ENCODE data around the gene HES5.

HES5 gene

DNA sequence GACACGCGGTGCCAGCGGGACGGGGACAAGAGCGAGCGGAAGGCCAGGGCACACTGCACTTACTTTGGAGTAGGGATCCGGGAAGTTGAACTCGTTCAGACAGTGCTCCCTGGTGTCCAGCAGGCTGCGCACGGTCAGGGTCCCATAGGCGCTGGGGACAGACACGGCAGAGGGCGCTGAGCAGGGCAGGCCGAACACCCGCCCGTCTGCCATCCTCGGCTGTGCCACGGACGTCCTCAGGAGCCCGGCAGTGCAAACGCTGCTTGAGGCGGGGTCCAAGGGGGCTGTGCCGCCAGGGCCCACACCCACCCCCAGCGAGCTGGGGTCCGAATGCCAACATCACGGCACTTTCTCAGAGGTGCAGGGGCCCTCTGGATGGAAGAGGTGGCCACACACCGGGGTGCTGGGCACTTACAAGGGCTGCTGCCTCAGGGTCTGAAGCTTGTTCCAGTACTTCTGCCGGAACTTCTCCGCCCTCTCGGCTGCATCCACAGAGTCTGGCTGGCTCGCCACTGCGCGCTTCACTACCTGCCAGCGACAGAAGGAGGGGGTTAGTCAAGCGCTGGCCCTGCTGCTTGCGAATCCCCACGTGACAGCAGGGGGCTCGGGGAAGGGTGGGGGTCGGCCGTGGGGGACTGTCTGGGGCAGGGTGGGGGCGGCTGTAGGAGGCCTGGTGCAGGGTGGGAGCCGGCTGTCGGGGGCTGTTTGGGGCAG is 16.0 kb downstream of the HES5 start:
- H3K4me3 ChIP-seq (ENCODE audit: low read depth, low read length) = no peak overlapping the region
- ChIA-PET POLR2A (no interaction called here), CTCF (no interaction called here)
- no peak for DNase-seq (ENCODE audit: low read depth, low spot score)
- TF ChIP-seq, protein P1, sequence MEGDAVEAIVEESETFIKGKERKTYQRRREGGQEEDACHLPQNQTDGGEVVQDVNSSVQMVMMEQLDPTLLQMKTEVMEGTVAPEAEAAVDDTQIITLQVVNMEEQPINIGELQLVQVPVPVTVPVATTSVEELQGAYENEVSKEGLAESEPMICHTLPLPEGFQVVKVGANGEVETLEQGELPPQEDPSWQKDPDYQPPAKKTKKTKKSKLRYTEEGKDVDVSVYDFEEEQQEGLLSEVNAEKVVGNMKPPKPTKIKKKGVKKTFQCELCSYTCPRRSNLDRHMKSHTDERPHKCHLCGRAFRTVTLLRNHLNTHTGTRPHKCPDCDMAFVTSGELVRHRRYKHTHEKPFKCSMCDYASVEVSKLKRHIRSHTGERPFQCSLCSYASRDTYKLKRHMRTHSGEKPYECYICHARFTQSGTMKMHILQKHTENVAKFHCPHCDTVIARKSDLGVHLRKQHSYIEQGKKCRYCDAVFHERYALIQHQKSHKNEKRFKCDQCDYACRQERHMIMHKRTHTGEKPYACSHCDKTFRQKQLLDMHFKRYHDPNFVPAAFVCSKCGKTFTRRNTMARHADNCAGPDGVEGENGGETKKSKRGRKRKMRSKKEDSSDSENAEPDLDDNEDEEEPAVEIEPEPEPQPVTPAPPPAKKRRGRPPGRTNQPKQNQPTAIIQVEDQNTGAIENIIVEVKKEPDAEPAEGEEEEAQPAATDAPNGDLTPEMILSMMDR (IDR thresholded peaks at IDR 0.05; ENCODE audit: insufficient read depth, low read length, missing control alignments) = no peak

DNA sequence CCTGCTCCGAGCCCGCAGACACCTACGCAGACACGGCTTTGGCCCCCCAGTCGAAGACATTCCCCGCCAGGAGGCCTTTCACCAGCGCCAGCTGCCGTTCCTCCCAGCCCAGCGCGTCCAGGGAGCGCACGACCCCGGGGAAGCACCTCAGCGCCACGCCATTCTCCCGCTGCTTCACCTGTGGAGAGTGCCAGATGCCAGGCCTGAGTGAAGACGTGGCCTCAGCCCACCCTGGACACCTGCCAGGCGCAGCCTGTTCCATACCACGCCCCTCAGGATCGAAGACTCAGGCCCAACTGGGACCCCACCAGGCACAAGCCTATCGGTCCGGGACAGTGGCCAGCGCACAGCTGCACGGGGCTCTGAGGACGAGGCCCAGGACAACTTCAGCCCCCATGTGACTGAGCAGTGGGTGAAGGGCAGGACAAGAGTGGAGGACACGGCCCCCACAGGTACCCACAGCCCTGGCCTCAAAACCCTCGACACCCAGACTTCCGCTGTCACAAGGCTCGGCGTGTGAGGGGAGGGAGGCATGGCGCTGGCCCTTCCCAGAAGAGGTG is 17.1 kb downstream of the HES5 start:
- POLR2A ChIA-PET = no interaction called here
- DNase-seq (ENCODE audit: low read depth, low spot score) = no peak
- no peak overlapping the region for H3K4me3 ChIP-seq (ENCODE audit: low read depth, low read length)
- TF ChIP-seq, protein P1 (IDR thresholded peaks at IDR 0.05; ENCODE audit: insufficient read depth, low read length, missing control alignments) = no peak
- CTCF ChIA-PET = no interaction called here

DNA sequence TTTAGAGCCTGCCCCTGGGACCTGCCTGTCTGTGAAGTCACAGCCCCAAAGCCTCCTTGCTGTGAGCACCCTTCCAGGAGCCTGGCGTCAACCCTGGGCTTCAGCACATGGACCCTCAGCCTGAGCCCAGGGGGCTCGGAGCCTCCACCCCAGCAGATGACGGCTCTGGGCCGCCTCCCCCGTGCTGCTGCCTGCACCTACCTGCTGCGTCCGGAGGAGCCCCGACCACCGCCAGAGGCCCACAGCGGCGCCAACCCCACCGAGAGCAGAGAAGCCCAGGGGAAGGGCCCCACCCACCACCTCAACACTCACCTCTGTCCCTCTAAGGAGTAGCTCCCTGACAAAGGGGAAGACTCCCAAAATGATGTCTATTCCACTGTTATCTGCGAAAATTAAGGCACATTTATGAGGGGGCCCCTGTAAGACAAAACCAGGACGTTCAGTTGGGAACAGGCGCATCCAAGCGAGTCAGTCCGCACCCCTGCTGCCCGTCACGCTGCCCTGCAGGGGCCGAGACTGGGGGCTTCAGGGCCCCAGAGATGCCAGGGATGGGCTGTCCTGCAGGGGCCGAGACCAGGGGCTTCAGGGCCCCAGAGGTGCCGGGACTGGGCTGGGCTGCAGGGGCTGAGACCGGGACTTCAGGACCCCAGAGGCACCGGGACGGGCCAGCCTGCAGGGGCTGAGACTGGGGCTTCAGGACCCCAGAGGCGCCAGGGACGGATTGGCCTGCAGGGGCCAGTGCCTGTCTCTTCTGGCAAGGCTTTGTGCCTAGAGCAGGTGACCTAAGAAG is 19.5 kb downstream of the HES5 start:
- no peak overlapping the region for H3K4me3 ChIP-seq (ENCODE audit: low read depth, low read length)
- ChIA-PET POLR2A (no interaction called here), CTCF (no interaction called here)
- TF ChIP-seq, protein P1 (IDR thresholded peaks at IDR 0.05; ENCODE audit: insufficient read depth, low read length, missing control alignments) = no peak
- no peak for DNase-seq (ENCODE audit: low read depth, low spot score)

DNA sequence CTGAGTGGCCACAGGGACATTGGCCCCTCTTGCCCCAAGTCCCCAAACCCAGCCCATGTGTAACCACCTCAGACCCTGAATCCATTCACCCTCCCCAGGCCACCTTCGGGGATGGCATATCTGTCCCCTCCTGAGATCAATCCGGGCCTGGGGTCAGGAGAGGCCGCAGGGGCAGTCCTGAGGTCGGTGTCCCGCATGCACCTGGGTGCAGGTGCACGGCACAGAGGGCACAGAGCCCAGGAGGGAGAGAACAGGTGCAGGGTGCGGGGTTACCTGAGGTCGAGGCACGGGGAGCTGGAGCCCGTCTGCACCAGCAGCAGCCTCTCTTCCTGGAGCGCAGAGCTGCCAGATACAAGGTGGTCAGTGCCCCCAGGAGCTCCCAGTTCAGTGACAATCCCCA is 20.5 kb downstream of the HES5 start:
- TF ChIP-seq, protein P1 (IDR thresholded peaks at IDR 0.05; ENCODE audit: insufficient read depth, low read length, missing control alignments) = no peak
- H3K4me3 ChIP-seq (ENCODE audit: low read depth, low read length) = no peak overlapping the region
- CTCF ChIA-PET = no interaction called here
- POLR2A ChIA-PET = no interaction called here
- DNase-seq (ENCODE audit: low read depth, low spot score) = no peak

DNA sequence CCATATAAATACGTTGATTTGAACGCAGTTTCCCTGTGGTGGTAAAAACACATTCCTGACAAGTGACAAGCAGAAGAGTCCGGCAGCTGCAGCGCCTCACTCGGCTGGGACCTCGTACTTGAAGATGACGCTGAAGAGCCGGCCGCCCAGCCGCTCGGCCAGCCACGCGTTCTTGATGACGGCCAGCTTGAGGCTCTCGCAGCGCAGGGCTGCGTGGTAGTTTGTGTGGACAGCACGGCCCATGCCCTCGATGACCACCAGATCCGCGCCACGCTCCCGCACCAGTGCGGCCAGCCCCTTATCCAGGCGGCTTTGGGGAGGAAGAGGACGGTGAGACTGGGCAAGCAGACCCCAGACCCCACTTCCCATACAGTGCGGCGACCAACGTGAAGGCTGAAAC is 21.3 kb downstream of the HES5 start:
- ChIA-PET POLR2A (no interaction called here), CTCF (interaction anchor here (0.6 kb wide), 1 partner anchor 1114 kb away, joined by 3 read pairs; no protein-coding TSS in a partner anchor)
- H3K4me3 ChIP-seq (ENCODE audit: low read depth, low read length) = no peak overlapping the region
- DNase-seq (ENCODE audit: low read depth, low spot score) = no peak
- TF ChIP-seq, protein P1 (IDR thresholded peaks at IDR 0.05; ENCODE audit: insufficient read depth, low read length, missing control alignments) = no peak

DNA sequence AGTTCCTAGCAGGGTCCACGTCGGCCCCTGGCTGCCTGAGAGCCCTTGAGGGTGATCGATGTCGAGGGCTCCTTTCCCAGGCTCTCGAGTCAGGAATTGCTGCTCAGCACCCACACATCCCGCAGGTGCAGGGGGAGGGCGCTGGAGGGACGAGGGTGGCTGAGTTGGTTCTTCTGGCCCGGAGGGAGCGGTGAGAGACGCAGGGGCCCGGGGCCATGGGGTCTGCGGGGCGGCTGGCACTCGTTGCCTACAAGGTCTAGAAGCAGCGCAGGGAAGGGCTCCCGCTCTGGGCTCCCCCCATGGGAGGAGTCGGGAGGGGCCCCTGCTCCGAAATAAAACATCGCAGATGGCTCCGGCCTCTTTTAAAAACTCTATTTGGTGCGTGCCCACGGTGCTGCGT is 21.9 kb downstream of the HES5 start:
- H3K4me3 ChIP-seq (ENCODE audit: low read depth, low read length) = no peak overlapping the region
- POLR2A ChIA-PET = interaction anchor here (1.3 kb wide), 2 partner anchors 18 to 38 kb away, joined by 3 read pairs; partner anchors contain the start of gene PANK4
- TF ChIP-seq, protein P1 (IDR thresholded peaks at IDR 0.05; ENCODE audit: insufficient read depth, low read length, missing control alignments) = no peak
- no peak for DNase-seq (ENCODE audit: low read depth, low spot score)
- CTCF ChIA-PET = no interaction called here

Measured in AG04449 (cell line).